HCT116 (cell line): Measurements from ENCODE around the gene NAA16.

Experiments
- TF ChIP-seq, protein P1 (sequence below): IDR thresholded peaks from 2 replicates; pipeline ENCODE4 v1.6.1; 2012
- TF ChIP-seq, protein P2 (sequence below), 3 experiments: fragments of 200-600 bp in 1 of 3; sonication (generic) in 1 of 3; IDR thresholded peaks in 2 of 3; conservative IDR thresholded peaks in 1 of 3; 2 replicates each; pipeline ENCODE4 v1.5.1; 2012 to 2017; ENCODE audit warnings: low read depth in 2 of 3, low read length in 2 of 3, antibody characterized with exemption in 1 of 3, borderline replicate concordance in 1 of 3, control low read depth in 1 of 3, mild to moderate bottlenecking in 1 of 3, mixed read lengths in 1 of 3, mixed run types in 1 of 3, moderate library complexity in 1 of 3; ENCODE audit not compliant: insufficient read depth in 1 of 3

DNA sequence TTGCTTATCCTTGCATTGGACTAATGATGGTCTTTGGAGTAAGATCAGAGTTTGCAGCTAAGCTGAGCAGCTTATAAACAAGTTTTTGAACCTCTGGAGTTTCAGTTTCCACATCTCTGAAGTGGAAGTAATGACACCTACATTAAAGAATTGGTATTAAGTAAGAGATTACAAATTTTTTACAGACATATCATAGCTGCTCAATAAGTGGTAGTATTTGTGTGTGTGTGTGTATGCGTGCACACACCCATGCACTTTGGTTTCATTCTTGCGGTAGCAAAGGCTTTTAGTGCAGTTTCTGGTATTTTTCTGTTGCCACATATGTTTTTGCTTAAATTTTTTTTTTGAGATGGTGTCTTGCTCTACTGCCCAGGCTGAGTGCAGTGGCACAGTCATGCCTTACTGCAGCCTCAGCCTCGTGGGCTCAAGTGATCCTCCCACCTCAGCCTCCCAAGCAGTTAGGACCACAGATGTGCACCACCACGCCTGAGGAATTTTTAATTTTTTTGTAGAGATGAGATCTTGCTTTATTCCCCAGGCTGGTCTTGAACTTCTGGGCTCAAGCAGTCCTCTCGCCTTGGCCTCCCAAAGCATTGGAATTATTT lies 4.5 kb downstream of the NAA16 start:
- TF ChIP-seq, protein P1, sequence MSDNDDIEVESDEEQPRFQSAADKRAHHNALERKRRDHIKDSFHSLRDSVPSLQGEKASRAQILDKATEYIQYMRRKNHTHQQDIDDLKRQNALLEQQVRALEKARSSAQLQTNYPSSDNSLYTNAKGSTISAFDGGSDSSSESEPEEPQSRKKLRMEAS = no peak
- TF ChIP-seq, protein P2, sequence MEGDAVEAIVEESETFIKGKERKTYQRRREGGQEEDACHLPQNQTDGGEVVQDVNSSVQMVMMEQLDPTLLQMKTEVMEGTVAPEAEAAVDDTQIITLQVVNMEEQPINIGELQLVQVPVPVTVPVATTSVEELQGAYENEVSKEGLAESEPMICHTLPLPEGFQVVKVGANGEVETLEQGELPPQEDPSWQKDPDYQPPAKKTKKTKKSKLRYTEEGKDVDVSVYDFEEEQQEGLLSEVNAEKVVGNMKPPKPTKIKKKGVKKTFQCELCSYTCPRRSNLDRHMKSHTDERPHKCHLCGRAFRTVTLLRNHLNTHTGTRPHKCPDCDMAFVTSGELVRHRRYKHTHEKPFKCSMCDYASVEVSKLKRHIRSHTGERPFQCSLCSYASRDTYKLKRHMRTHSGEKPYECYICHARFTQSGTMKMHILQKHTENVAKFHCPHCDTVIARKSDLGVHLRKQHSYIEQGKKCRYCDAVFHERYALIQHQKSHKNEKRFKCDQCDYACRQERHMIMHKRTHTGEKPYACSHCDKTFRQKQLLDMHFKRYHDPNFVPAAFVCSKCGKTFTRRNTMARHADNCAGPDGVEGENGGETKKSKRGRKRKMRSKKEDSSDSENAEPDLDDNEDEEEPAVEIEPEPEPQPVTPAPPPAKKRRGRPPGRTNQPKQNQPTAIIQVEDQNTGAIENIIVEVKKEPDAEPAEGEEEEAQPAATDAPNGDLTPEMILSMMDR (IDR thresholded peaks at IDR 0.05 in 2 of 3, conservative IDR thresholded peaks at IDR 0.05 in 1 of 3; ENCODE audit: borderline replicate concordance in 1 of 3, insufficient read depth in 1 of 3, low read depth in 2 of 3, low read length in 2 of 3) = no peak
